Memory B cell (primary cell): ENCODE measurements around the gene BMPR1A.

Experiments
- ATAC-seq: fragments of 150-1000 bp; cut with Tn5 transposase; 2 replicates; pipeline ENCODE4 v1.10.0; 2021; ENCODE audit warnings: low read depth, mild to moderate bottlenecking, moderate library complexity
- DNase-seq, 2 donors: peaks; one replicate each; pipeline ENCODE4 v3.0.0; 2022; ENCODE audit warnings: low spot score in 2 of 2
- H3K27ac Mint-ChIP-seq: one replicate; pipeline ENCODE4 v1.8.0; 2022; ENCODE audit warnings: mild to moderate bottlenecking, moderate library complexity, mixed read lengths
- H3K27me3 Mint-ChIP-seq: one replicate; pipeline ENCODE4 v1.8.0; 2022; ENCODE audit warnings: mixed read lengths
- H3K36me3 Mint-ChIP-seq: one replicate; pipeline ENCODE4 v1.8.0; 2022; ENCODE audit warnings: mild to moderate bottlenecking, mixed read lengths
- H3K4me1 Mint-ChIP-seq: one replicate; pipeline ENCODE4 v1.8.0; 2022; ENCODE audit warnings: mixed read lengths
- H3K4me3 Mint-ChIP-seq: one replicate; pipeline ENCODE4 v1.8.0; 2022; ENCODE audit warnings: mild to moderate bottlenecking, moderate library complexity, mixed read lengths
- H3K9me3 Mint-ChIP-seq: one replicate; pipeline ENCODE4 v1.8.0; 2022; ENCODE audit warnings: mixed read lengths

The BMPR1A gene

GRCh38 chr10:86744067-86744725 is 12.2 kb upstream of the BMPR1A start:
- Mint-ChIP-seq H3K36me3 (no peaks in the 10 kb centered on the region), H3K4me1 (no peaks in the 10 kb centered on the region), H3K27me3 (no peaks in the 10 kb centered on the region), H3K27ac (no peak overlapping the region), H3K4me3 (no peak overlapping the region), H3K9me3 (no peaks in the 10 kb centered on the region)
- ATAC-seq, result no peak
- DNase-seq, result no peak

GRCh38 chr10:86747796-86748581 is 8.4 kb upstream of the BMPR1A start:
- DNase-seq (no peak), ATAC-seq (no peak)
- Mint-ChIP-seq H3K27ac (no peak overlapping the region), H3K9me3 (no peaks in the 10 kb centered on the region), H3K4me3 (no peak overlapping the region), H3K36me3 (no peaks in the 10 kb centered on the region), H3K27me3 (no peaks in the 10 kb centered on the region), H3K4me1 (peaks cover 7% of the 10 kb centered on the region)

GRCh38 chr10:86749854-86750253 is 6.6 kb upstream of the BMPR1A start:
- ATAC-seq (no peak), DNase-seq (no peak)
- Mint-ChIP-seq H3K4me1 (peaks cover 10% of the 10 kb centered on the region), H3K36me3 (no peaks in the 10 kb centered on the region), H3K9me3 (no peaks in the 10 kb centered on the region), H3K4me3 (no peak overlapping the region), H3K27me3 (no peaks in the 10 kb centered on the region), H3K27ac (no peak overlapping the region)

GRCh38 chr10:86751477-86751876 is 4.9 kb upstream of the BMPR1A start:
- Mint-ChIP-seq H3K36me3 (no peaks in the 10 kb centered on the region), H3K9me3 (no peaks in the 10 kb centered on the region), H3K27me3 (no peaks in the 10 kb centered on the region), H3K27ac (no peak overlapping the region), H3K4me3 (no peak overlapping the region), H3K4me1 (peaks cover 15% of the 10 kb centered on the region)
- DNase-seq, result no peak
- ATAC-seq, result no peak

GRCh38 chr10:86752311-86752710 is 4.1 kb upstream of the BMPR1A start:
- Mint-ChIP-seq H3K36me3 (no peaks in the 10 kb centered on the region), H3K27ac (peak overlapping the region; percentile 43), H3K4me1 (peaks cover 15% of the 10 kb centered on the region), H3K27me3 (no peaks in the 10 kb centered on the region), H3K4me3 (no peak overlapping the region), H3K9me3 (no peaks in the 10 kb centered on the region)
- DNase-seq, result no peak
- no peak for ATAC-seq

- Mint-ChIP-seq H3K36me3 (no peaks in the 10 kb centered on the region), H3K4me3 (no peak overlapping the region), H3K27ac (peak overlapping the region; percentile 43), H3K4me1 (peaks cover 15% of the 10 kb centered on the region), H3K27me3 (no peaks in the 10 kb centered on the region), H3K9me3 (no peaks in the 10 kb centered on the region)
- peak; percentile 37 for ATAC-seq
- no peak for DNase-seq
These were observed 3.4 kb upstream of the BMPR1A start for GRCh38 chr10:86753051-86753450.

- ATAC-seq (no peak), DNase-seq (no peak)
- H3K27me3 Mint-ChIP-seq, result no peaks in the 10 kb centered on the region
- no peaks in the 10 kb centered on the region for H3K9me3 Mint-ChIP-seq
- no peaks in the 10 kb centered on the region for H3K36me3 Mint-ChIP-seq
- H3K27ac Mint-ChIP-seq, result no peak overlapping the region
- no peak overlapping the region for H3K4me3 Mint-ChIP-seq
- H3K4me1 Mint-ChIP-seq, result peaks cover 21% of the 10 kb centered on the region
These were observed 2.6 kb upstream of the BMPR1A start for GRCh38 chr10:86753638-86754434.

- Mint-ChIP-seq H3K4me1 (peaks cover 29% of the 10 kb centered on the region), H3K27ac (peak overlapping the region; percentile 32), H3K4me3 (peak overlapping the region; percentile 91), H3K27me3 (no peaks in the 10 kb centered on the region), H3K36me3 (no peaks in the 10 kb centered on the region), H3K9me3 (no peaks in the 10 kb centered on the region)
- DNase-seq (no peak), ATAC-seq (no peak)
These were observed 1.0 kb upstream of the BMPR1A start for GRCh38 chr10:86755454-86755739.

- H3K27ac Mint-ChIP-seq, result peak overlapping the region; percentile 32
- peak overlapping the region; percentile 91 for H3K4me3 Mint-ChIP-seq
- ATAC-seq (peak; percentile 89), DNase-seq (peak; percentile 79 to 91)
- H3K27me3 Mint-ChIP-seq, result no peaks in the 10 kb centered on the region
- H3K36me3 Mint-ChIP-seq, result no peaks in the 10 kb centered on the region
- H3K4me1 Mint-ChIP-seq, result peaks cover 29% of the 10 kb centered on the region
- no peaks in the 10 kb centered on the region for H3K9me3 Mint-ChIP-seq
These were observed 494 bp upstream of the BMPR1A start for GRCh38 chr10:86755740-86756510.

GRCh38 chr10:86757113-86757972 is 924 bp downstream of the BMPR1A start:
- DNase-seq (no peak), ATAC-seq (no peak)
- peak overlapping the region; percentile 40 for H3K27ac Mint-ChIP-seq

GRCh38 chr10:86758189-86759072 is 2.0 kb downstream of the BMPR1A start:
- Mint-ChIP-seq H3K4me1 (peaks cover 22% of the 10 kb centered on the region), H3K9me3 (no peaks in the 10 kb centered on the region), H3K36me3 (no peaks in the 10 kb centered on the region), H3K4me3 (peak overlapping the region; percentile 59), H3K27me3 (no peaks in the 10 kb centered on the region), H3K27ac (no peak overlapping the region)
- DNase-seq (no peak), ATAC-seq (no peak)

More at GRCh38 chr10:86757113-86757972, 924 bp downstream of the BMPR1A start:
- H3K9me3 Mint-ChIP-seq, result no peaks in the 10 kb centered on the region
- H3K36me3 Mint-ChIP-seq, result no peaks in the 10 kb centered on the region
- no peaks in the 10 kb centered on the region for H3K27me3 Mint-ChIP-seq
- peaks cover 31% of the 10 kb centered on the region for H3K4me1 Mint-ChIP-seq
- peak overlapping the region; percentile 83 for H3K4me3 Mint-ChIP-seq

GRCh38 chr10:86759073-86759672 is 2.8 kb downstream of the BMPR1A start:
- H3K27ac Mint-ChIP-seq, result no peak overlapping the region
- H3K27me3 Mint-ChIP-seq, result no peaks in the 10 kb centered on the region
- H3K4me3 Mint-ChIP-seq, result peak overlapping the region; percentile 43

More at GRCh38 chr10:86759073-86759672, 2.8 kb downstream of the BMPR1A start:
- H3K36me3 Mint-ChIP-seq, result no peaks in the 10 kb centered on the region
- ATAC-seq, result no peak
- H3K9me3 Mint-ChIP-seq, result no peaks in the 10 kb centered on the region
- peaks cover 22% of the 10 kb centered on the region for H3K4me1 Mint-ChIP-seq
- DNase-seq, result no peak
